GM21360 (cell line): ENCODE measurements around the gene CACNA1C.

Source experiments
- ATAC-seq: cut with Tn5 transposase; IDR thresholded peaks from one replicate; pipeline ENCODE4 v1.9.1; 2021; ENCODE audit warnings: mild to moderate bottlenecking, moderate library complexity; ENCODE audit not compliant: unreplicated experiment

Gene CACNA1C

GRCh38 chr12:2644683-2645405, 592.1 kb downstream of the CACNA1C start:
- ATAC-seq, result no peak

GRCh38 chr12:2645460-2645859, 592.7 kb downstream of the CACNA1C start:
- no peak for ATAC-seq

- ATAC-seq, result no peak
Measured at GRCh38 chr12:2646341-2646740, 593.6 kb downstream of the CACNA1C start.

- ATAC-seq, result no peak
Measured at GRCh38 chr12:2647186-2647585, 594.4 kb downstream of the CACNA1C start.

GRCh38 chr12:2648406-2648805, 595.6 kb downstream of the CACNA1C start:
- no peak for ATAC-seq

GRCh38 chr12:2649201-2650030, 596.6 kb downstream of the CACNA1C start:
- ATAC-seq, result no peak

GRCh38 chr12:2650261-2651067, 597.7 kb downstream of the CACNA1C start:
- ATAC-seq, result no peak

GRCh38 chr12:2651068-2651965, 598.5 kb downstream of the CACNA1C start:
- no peak for ATAC-seq

- ATAC-seq, result no peak
Measured at GRCh38 chr12:2652011-2652400, 599.2 kb downstream of the CACNA1C start.

GRCh38 chr12:2652401-2653081, 599.8 kb downstream of the CACNA1C start:
- no peak for ATAC-seq

GRCh38 chr12:2653461-2653965, 600.7 kb downstream of the CACNA1C start:
- ATAC-seq, result no peak

- no peak for ATAC-seq
Measured at GRCh38 chr12:2654311-2654710, 601.5 kb downstream of the CACNA1C start.

GRCh38 chr12:2654741-2655140, 602.0 kb downstream of the CACNA1C start:
- ATAC-seq, result no peak

GRCh38 chr12:2662524-2662923, 609.7 kb downstream of the CACNA1C start:
- ATAC-seq, result no peak

GRCh38 chr12:2664721-2665577, 612.2 kb downstream of the CACNA1C start:
- ATAC-seq, result no peak

GRCh38 chr12:2666411-2666810, 613.6 kb downstream of the CACNA1C start:
- ATAC-seq, result no peak

GRCh38 chr12:2666846-2667245, 614.1 kb downstream of the CACNA1C start:
- no peak for ATAC-seq

- no peak for ATAC-seq
Measured at GRCh38 chr12:2667716-2668440, 615.1 kb downstream of the CACNA1C start.
